WTC11 (cell line): ENCODE data around the gene CYP2R1. TPM values are rescaled to one million over a fixed set of nuclear protein-coding genes. Genes with fewer than 3 reads are reported as not detected.

ENCODE experiments used
- AR ChIP-seq: fragments of 250-450 bp; sonication (Bioruptor Pico); IDR thresholded peaks from 2 replicates; pipeline ENCODE4 v1.9.0; 2021; ENCODE audit warnings: mild to moderate bottlenecking
- CBFB ChIP-seq: sonication (generic); formaldehyde crosslinking; IDR thresholded peaks from 2 replicates; pipeline ENCODE4 v1.8.1; 2022; ENCODE audit warnings: mild to moderate bottlenecking, low read depth, missing genetic modification reagents
- CREM ChIP-seq: sonication (generic); formaldehyde crosslinking; IDR thresholded peaks from 2 replicates; pipeline ENCODE4 v1.8.1; 2022; ENCODE audit warnings: mild to moderate bottlenecking, missing genetic modification reagents, moderate library complexity
- ESRRA ChIP-seq: sonication (generic); formaldehyde crosslinking; IDR thresholded peaks from 2 replicates; pipeline ENCODE4 v1.8.1; 2022; ENCODE audit warnings: mild to moderate bottlenecking, missing genetic modification reagents, borderline replicate concordance
- FOXJ3 ChIP-seq: sonication (generic); formaldehyde crosslinking; IDR thresholded peaks from 2 replicates; pipeline ENCODE4 v1.9.0; 2021; ENCODE audit warnings: missing genetic modification reagents, mild to moderate bottlenecking, borderline replicate concordance
- NFE2L1 ChIP-seq: sonication (generic); formaldehyde crosslinking; IDR thresholded peaks from 2 replicates; pipeline ENCODE4 v1.8.1; 2023; ENCODE audit warnings: missing genetic modification reagents
- NFYB ChIP-seq: sonication (generic); formaldehyde crosslinking; conservative IDR thresholded peaks from 2 replicates; pipeline ENCODE4 v1.8.0; 2022; ENCODE audit warnings: low read depth, missing genetic modification reagents
- NR1H2 ChIP-seq: sonication (generic); formaldehyde crosslinking; IDR thresholded peaks from 2 replicates; pipeline ENCODE4 v1.9.0; 2021; ENCODE audit warnings: mild to moderate bottlenecking, moderate library complexity, missing genetic modification reagents
- PRDM15 ChIP-seq: sonication (generic); formaldehyde crosslinking; IDR thresholded peaks from 2 replicates; pipeline ENCODE4 v1.8.0; 2022; ENCODE audit warnings: missing genetic modification reagents
- RELA ChIP-seq: sonication (generic); formaldehyde crosslinking; IDR thresholded peaks from 2 replicates; pipeline ENCODE4 v1.8.1; 2022; ENCODE audit warnings: missing genetic modification reagents, mild to moderate bottlenecking, borderline replicate concordance
- SP1 ChIP-seq: sonication (generic); formaldehyde crosslinking; conservative IDR thresholded peaks from 2 replicates; pipeline ENCODE4 v1.8.1; 2022; ENCODE audit warnings: missing genetic modification reagents
- TCF7 ChIP-seq: sonication (generic); formaldehyde crosslinking; IDR thresholded peaks from 2 replicates; pipeline ENCODE4 v1.8.0; 2022; ENCODE audit warnings: mild to moderate bottlenecking, low read depth, missing genetic modification reagents, moderate library complexity
- TEAD1 ChIP-seq: sonication (generic); formaldehyde crosslinking; IDR thresholded peaks from 2 replicates; pipeline ENCODE4 v1.8.0; 2022; ENCODE audit warnings: mild to moderate bottlenecking, missing genetic modification reagents
- ZNF219 ChIP-seq: sonication (generic); formaldehyde crosslinking; IDR thresholded peaks from 2 replicates; pipeline ENCODE4 v1.8.0; 2023; ENCODE audit warnings: missing genetic modification reagents, mild to moderate bottlenecking, borderline replicate concordance
- ZNF281 ChIP-seq: sonication (generic); formaldehyde crosslinking; IDR thresholded peaks from 2 replicates; pipeline ENCODE4 v1.8.0; 2023; ENCODE audit warnings: mild to moderate bottlenecking, missing genetic modification reagents
- ZNF317 ChIP-seq: sonication (generic); formaldehyde crosslinking; IDR thresholded peaks from 2 replicates; pipeline ENCODE4 v1.8.1; 2023; ENCODE audit warnings: low read depth, mild to moderate bottlenecking, moderate library complexity, missing genetic modification reagents, borderline replicate concordance
- ZNF425 ChIP-seq: fragments of 250-450 bp; sonication (Bioruptor Pico); conservative IDR thresholded peaks from 2 replicates; pipeline ENCODE4 v1.9.0; 2021; ENCODE audit warnings: mild to moderate bottlenecking
- total RNA-seq: library from RNA; stranded (reverse); gene quantifications from 3 replicates; pipeline ENCODE4 v1.2.3, GENCODE V29; 2021
- TF ChIP-seq, protein P1 (sequence below): fragments of 250-450 bp; sonication (Bioruptor Pico); IDR thresholded peaks from 2 replicates; pipeline ENCODE4 v1.9.0; 2021; ENCODE audit warnings: mild to moderate bottlenecking, borderline replicate concordance
- TF ChIP-seq, protein P2 (sequence below): fragments of 250-450 bp; sonication (Bioruptor Pico); IDR thresholded peaks from 2 replicates; pipeline ENCODE4 v1.8.0; 2021; ENCODE audit warnings: mild to moderate bottlenecking

The CYP2R1 gene
- total RNA-seq, 1 experiment from 2014 or later, result 14.9 TPM

GRCh38 chr11:14891143-14892035 is 642 bp downstream of the CYP2R1 start (continued):
- TF ChIP-seq ZNF281 (CRISPR knock-in tag) (peak; percentile 100), FOXJ3 (CRISPR knock-in tag) (peak; percentile 96), SP1 (CRISPR knock-in tag) (peak; percentile 91), CBFB (CRISPR knock-in tag) (peak; percentile 99), PRDM15 (CRISPR knock-in tag) (peak; percentile 99), NR1H2 (CRISPR knock-in tag) (peak; percentile 97), AR (CRISPR knock-in tag) (no peak), ZNF219 (CRISPR knock-in tag) (peak; percentile 98), TEAD1 (CRISPR knock-in tag) (peak; percentile 100), NFE2L1 (CRISPR knock-in tag) (peak; percentile 99), ESRRA (CRISPR knock-in tag) (peak; percentile 99), ZNF425 (CRISPR knock-in tag) (no peak), NFYB (CRISPR knock-in tag) (peak; percentile 63), ZNF317 (CRISPR knock-in tag) (peak; percentile 87), CREM (CRISPR knock-in tag) (peak; percentile 93), TCF7 (CRISPR knock-in tag) (peak; percentile 97), RELA (CRISPR knock-in tag) (peak; percentile 99)
- TF ChIP-seq, protein P1, sequence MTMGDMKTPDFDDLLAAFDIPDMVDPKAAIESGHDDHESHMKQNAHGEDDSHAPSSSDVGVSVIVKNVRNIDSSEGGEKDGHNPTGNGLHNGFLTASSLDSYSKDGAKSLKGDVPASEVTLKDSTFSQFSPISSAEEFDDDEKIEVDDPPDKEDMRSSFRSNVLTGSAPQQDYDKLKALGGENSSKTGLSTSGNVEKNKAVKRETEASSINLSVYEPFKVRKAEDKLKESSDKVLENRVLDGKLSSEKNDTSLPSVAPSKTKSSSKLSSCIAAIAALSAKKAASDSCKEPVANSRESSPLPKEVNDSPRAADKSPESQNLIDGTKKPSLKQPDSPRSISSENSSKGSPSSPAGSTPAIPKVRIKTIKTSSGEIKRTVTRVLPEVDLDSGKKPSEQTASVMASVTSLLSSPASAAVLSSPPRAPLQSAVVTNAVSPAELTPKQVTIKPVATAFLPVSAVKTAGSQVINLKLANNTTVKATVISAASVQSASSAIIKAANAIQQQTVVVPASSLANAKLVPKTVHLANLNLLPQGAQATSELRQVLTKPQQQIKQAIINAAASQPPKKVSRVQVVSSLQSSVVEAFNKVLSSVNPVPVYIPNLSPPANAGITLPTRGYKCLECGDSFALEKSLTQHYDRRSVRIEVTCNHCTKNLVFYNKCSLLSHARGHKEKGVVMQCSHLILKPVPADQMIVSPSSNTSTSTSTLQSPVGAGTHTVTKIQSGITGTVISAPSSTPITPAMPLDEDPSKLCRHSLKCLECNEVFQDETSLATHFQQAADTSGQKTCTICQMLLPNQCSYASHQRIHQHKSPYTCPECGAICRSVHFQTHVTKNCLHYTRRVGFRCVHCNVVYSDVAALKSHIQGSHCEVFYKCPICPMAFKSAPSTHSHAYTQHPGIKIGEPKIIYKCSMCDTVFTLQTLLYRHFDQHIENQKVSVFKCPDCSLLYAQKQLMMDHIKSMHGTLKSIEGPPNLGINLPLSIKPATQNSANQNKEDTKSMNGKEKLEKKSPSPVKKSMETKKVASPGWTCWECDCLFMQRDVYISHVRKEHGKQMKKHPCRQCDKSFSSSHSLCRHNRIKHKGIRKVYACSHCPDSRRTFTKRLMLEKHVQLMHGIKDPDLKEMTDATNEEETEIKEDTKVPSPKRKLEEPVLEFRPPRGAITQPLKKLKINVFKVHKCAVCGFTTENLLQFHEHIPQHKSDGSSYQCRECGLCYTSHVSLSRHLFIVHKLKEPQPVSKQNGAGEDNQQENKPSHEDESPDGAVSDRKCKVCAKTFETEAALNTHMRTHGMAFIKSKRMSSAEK (CRISPR knock-in tag), result no peak
- TF ChIP-seq, protein P2, sequence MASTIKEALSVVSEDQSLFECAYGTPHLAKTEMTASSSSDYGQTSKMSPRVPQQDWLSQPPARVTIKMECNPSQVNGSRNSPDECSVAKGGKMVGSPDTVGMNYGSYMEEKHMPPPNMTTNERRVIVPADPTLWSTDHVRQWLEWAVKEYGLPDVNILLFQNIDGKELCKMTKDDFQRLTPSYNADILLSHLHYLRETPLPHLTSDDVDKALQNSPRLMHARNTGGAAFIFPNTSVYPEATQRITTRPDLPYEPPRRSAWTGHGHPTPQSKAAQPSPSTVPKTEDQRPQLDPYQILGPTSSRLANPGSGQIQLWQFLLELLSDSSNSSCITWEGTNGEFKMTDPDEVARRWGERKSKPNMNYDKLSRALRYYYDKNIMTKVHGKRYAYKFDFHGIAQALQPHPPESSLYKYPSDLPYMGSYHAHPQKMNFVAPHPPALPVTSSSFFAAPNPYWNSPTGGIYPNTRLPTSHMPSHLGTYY (CRISPR knock-in tag), result no peak
